ENCODE results near the gene CYP2D6.
"Not testable (repeated sequence)": the region's sequence is repeated elsewhere in the genome, so short reads cannot be mapped to it uniquely, and the experiment has no call there.

CYP2D6 gene

GRCh38 chr22:42130639-42131431, at the start of gene CYP2D6:
CYP2D6 (minus strand) TSS chr22:42130810; CDS start chr22:42130791, 19 bp downstream.
- H3K4me3 Mint-ChIP-seq, CTCF ChIA-PET, H3K4me1 Mint-ChIP-seq, H3K9me3 Mint-ChIP-seq, DNase-seq, H3K27me3 Mint-ChIP-seq, H3K36me3 Mint-ChIP-seq: not testable (repeated sequence)
- peak within 1 kb of the TSS; percentile 19 for H3K27ac Mint-ChIP-seq

- Mint-ChIP-seq H3K27ac (no peak overlapping the region), H3K27me3 (no peaks in the 10 kb centered on the region), H3K4me1 (peaks cover 71% of the 10 kb centered on the region), H3K9me3 (no peaks in the 10 kb centered on the region), H3K4me3 (no peak overlapping the region), H3K36me3 (peaks cover 36% of the 10 kb centered on the region)
- CTCF ChIA-PET = no interaction called here
- no peak for DNase-seq
Observed at GRCh38 chr22:42179616-42180015, 49.0 kb upstream of the CYP2D6 start.

GRCh38 chr22:42178910-42179519, 48.4 kb upstream of the CYP2D6 start:
- peaks cover 69% of the 10 kb centered on the region for H3K4me1 Mint-ChIP-seq
- no peak overlapping the region for H3K27ac Mint-ChIP-seq
- no peaks in the 10 kb centered on the region for H3K27me3 Mint-ChIP-seq
- DNase-seq = no peak
- H3K4me3 Mint-ChIP-seq = no peak overlapping the region
- no peaks in the 10 kb centered on the region for H3K9me3 Mint-ChIP-seq
- CTCF ChIA-PET = no interaction called here
- H3K36me3 Mint-ChIP-seq = peaks cover 39% of the 10 kb centered on the region

- CTCF ChIA-PET = no interaction called here
- Mint-ChIP-seq H3K27me3 (no peaks in the 10 kb centered on the region), H3K9me3 (no peaks in the 10 kb centered on the region), H3K27ac (no peak overlapping the region), H3K4me3 (no peak overlapping the region), H3K4me1 (peaks cover 65% of the 10 kb centered on the region), H3K36me3 (peaks cover 35% of the 10 kb centered on the region)
- no peak for DNase-seq
Observed at GRCh38 chr22:42177891-42178336, 47.3 kb upstream of the CYP2D6 start.

- peaks cover 34% of the 10 kb centered on the region for H3K36me3 Mint-ChIP-seq
- no peaks in the 10 kb centered on the region for H3K9me3 Mint-ChIP-seq
- H3K4me1 Mint-ChIP-seq = peaks cover 52% of the 10 kb centered on the region
- no peak for DNase-seq
- no peak overlapping the region for H3K4me3 Mint-ChIP-seq
- no peaks in the 10 kb centered on the region for H3K27me3 Mint-ChIP-seq
- CTCF ChIA-PET = no interaction called here
- no peak overlapping the region for H3K27ac Mint-ChIP-seq
Observed at GRCh38 chr22:42176255-42176915, 45.8 kb upstream of the CYP2D6 start.

- DNase-seq = no peak
- H3K27me3 Mint-ChIP-seq = no peaks in the 10 kb centered on the region
- H3K4me3 Mint-ChIP-seq = no peak overlapping the region
- peaks cover 29% of the 10 kb centered on the region for H3K4me1 Mint-ChIP-seq
- no peaks in the 10 kb centered on the region for H3K9me3 Mint-ChIP-seq
- CTCF ChIA-PET = interaction anchor here (0.6 to 1.5 kb wide), 5 partner anchors 40 to 264 kb away, joined by 3 to 5 read pairs (median 3); no protein-coding TSS in a partner anchor
- peaks cover 38% of the 10 kb centered on the region for H3K36me3 Mint-ChIP-seq
- peak overlapping the region; percentile 14 for H3K27ac Mint-ChIP-seq
Observed at GRCh38 chr22:42174062-42174461, 43.5 kb upstream of the CYP2D6 start.

GRCh38 chr22:42173183-42173926, 42.7 kb upstream of the CYP2D6 start:
- DNase-seq = no peak
- Mint-ChIP-seq H3K27me3 (no peaks in the 10 kb centered on the region), H3K4me3 (no peak overlapping the region), H3K9me3 (no peaks in the 10 kb centered on the region), H3K4me1 (peaks cover 22% of the 10 kb centered on the region), H3K36me3 (peaks cover 36% of the 10 kb centered on the region), H3K27ac (no peak overlapping the region)
- CTCF ChIA-PET = interaction anchor here (1.1 to 1.4 kb wide), 6 partner anchors 17 to 265 kb away, joined by 3 to 5 read pairs (median 3); no protein-coding TSS in a partner anchor

- H3K4me1 Mint-ChIP-seq = peaks cover 16% of the 10 kb centered on the region
Observed at GRCh38 chr22:42172773-42173172, 42.2 kb upstream of the CYP2D6 start.

GRCh38 chr22:42171946-42172719, 41.5 kb upstream of the CYP2D6 start:
- no peaks in the 10 kb centered on the region for H3K9me3 Mint-ChIP-seq
- peaks cover 25% of the 10 kb centered on the region for H3K36me3 Mint-ChIP-seq
- H3K27me3 Mint-ChIP-seq = no peaks in the 10 kb centered on the region
- DNase-seq = no peak
- no peak overlapping the region for H3K4me3 Mint-ChIP-seq
- CTCF ChIA-PET = interaction anchor here (0.9 to 1.4 kb wide), 4 partner anchors 19 to 97 kb away, joined by 3 to 5 read pairs (median 3); no protein-coding TSS in a partner anchor
- peak overlapping the region; percentile 19 for H3K27ac Mint-ChIP-seq
- peaks cover 15% of the 10 kb centered on the region for H3K4me1 Mint-ChIP-seq

More at GRCh38 chr22:42172773-42173172, 42.2 kb upstream of the CYP2D6 start:
- no peak overlapping the region for H3K4me3 Mint-ChIP-seq
- no peak overlapping the region for H3K27ac Mint-ChIP-seq
- H3K36me3 Mint-ChIP-seq = peaks cover 30% of the 10 kb centered on the region
- H3K9me3 Mint-ChIP-seq = no peaks in the 10 kb centered on the region
- no peak for DNase-seq
- CTCF ChIA-PET = interaction anchor here (1.1 to 1.4 kb wide), 4 partner anchors 18 to 96 kb away, joined by 3 to 5 read pairs (median 3); no protein-coding TSS in a partner anchor
- no peaks in the 10 kb centered on the region for H3K27me3 Mint-ChIP-seq

- Mint-ChIP-seq H3K27me3 (no peaks in the 10 kb centered on the region), H3K9me3 (no peaks in the 10 kb centered on the region), H3K4me3 (no peak overlapping the region), H3K36me3 (peaks cover 25% of the 10 kb centered on the region), H3K27ac (no peak overlapping the region), H3K4me1 (peaks cover 15% of the 10 kb centered on the region)
- CTCF ChIA-PET = interaction anchor here (0.9 to 1.4 kb wide), 2 partner anchors 46 to 97 kb away, joined by 3 to 5 read pairs; no protein-coding TSS in a partner anchor
- no peak for DNase-seq
Observed at GRCh38 chr22:42171417-42171816, 40.8 kb upstream of the CYP2D6 start.

GRCh38 chr22:42170946-42171345, 40.3 kb upstream of the CYP2D6 start:
- Mint-ChIP-seq H3K4me1 (peaks cover 13% of the 10 kb centered on the region), H3K36me3 (peaks cover 20% of the 10 kb centered on the region), H3K4me3 (no peak overlapping the region), H3K27me3 (no peaks in the 10 kb centered on the region), H3K9me3 (no peaks in the 10 kb centered on the region), H3K27ac (no peak overlapping the region)
- DNase-seq = no peak
- CTCF ChIA-PET = interaction anchor here (0.9 to 2.1 kb wide), 2 partner anchors 46 to 265 kb away, joined by 3 to 9 read pairs; no protein-coding TSS in a partner anchor

GRCh38 chr22:42169055-42169469, 38.5 kb upstream of the CYP2D6 start:
- H3K36me3 Mint-ChIP-seq = peaks cover 21% of the 10 kb centered on the region
- H3K27ac Mint-ChIP-seq = no peak overlapping the region
- H3K4me1 Mint-ChIP-seq = peaks cover 10% of the 10 kb centered on the region
- CTCF ChIA-PET = interaction anchor here (0.7 to 2.1 kb wide), 10 partner anchors 18 to 270 kb away, joined by 3 to 9 read pairs (median 4); no protein-coding TSS in a partner anchor
- DNase-seq = peak; percentile 78
- H3K27me3 Mint-ChIP-seq = no peaks in the 10 kb centered on the region
- no peaks in the 10 kb centered on the region for H3K9me3 Mint-ChIP-seq
- H3K4me3 Mint-ChIP-seq = no peak overlapping the region

- CTCF ChIA-PET = interaction anchor here (1.5 to 1.8 kb wide), 2 partner anchors 174 to 201 kb away, joined by 3 to 4 read pairs; no protein-coding TSS in a partner anchor
- H3K4me3 Mint-ChIP-seq = no peak overlapping the region
- H3K36me3 Mint-ChIP-seq = peaks cover 23% of the 10 kb centered on the region
- H3K9me3 Mint-ChIP-seq = no peaks in the 10 kb centered on the region
- no peak for DNase-seq
- H3K4me1 Mint-ChIP-seq = peaks cover 5% of the 10 kb centered on the region
- no peak overlapping the region for H3K27ac Mint-ChIP-seq
- H3K27me3 Mint-ChIP-seq = no peaks in the 10 kb centered on the region
Observed at GRCh38 chr22:42168476-42168875, 37.9 kb upstream of the CYP2D6 start.

Data from activated naive CD4-positive, alpha-beta T cell treated with anti-CD3 and anti-CD28 coated beads, Interleukin-2, amount 10 ng/mL, durations not matched to agents 7 days and 5 days (primary cell).